ENCODE measurements around the gene TRAF3.

TRAF3 gene

GRCh38 chr14:102779084-102779462 is 1.8 kb downstream of the TRAF3 start:
- peak overlapping the region; percentile 64 for H3K4me3 ChIP-seq (ENCODE audit: low read length)
- DNase-seq (ENCODE audit: low read depth) = no peak
- no peak for TF ChIP-seq CTCF (IDR thresholded peaks at IDR 0.05; ENCODE audit: insufficient read depth, low read depth, low read length, missing control alignments)

- H3K4me3 ChIP-seq (ENCODE audit: low read length) = no peak overlapping the region
- peak; percentile 64 for DNase-seq (ENCODE audit: low read depth)
- TF ChIP-seq CTCF (IDR thresholded peaks at IDR 0.05; ENCODE audit: insufficient read depth, low read depth, low read length, missing control alignments) = no peak
Observed at GRCh38 chr14:102779574-102780315, 2.5 kb downstream of the TRAF3 start.

GRCh38 chr14:102781063-102781462 is 3.8 kb downstream of the TRAF3 start:
- DNase-seq (ENCODE audit: low read depth) = no peak
- no peak for TF ChIP-seq CTCF (IDR thresholded peaks at IDR 0.05; ENCODE audit: insufficient read depth, low read depth, low read length, missing control alignments)
- H3K4me3 ChIP-seq (ENCODE audit: low read length) = no peak overlapping the region

- DNase-seq (ENCODE audit: low read depth) = no peak
- TF ChIP-seq CTCF (IDR thresholded peaks at IDR 0.05; ENCODE audit: insufficient read depth, low read depth, low read length, missing control alignments) = no peak
- no peak overlapping the region for H3K4me3 ChIP-seq (ENCODE audit: low read length)
Observed at GRCh38 chr14:102782974-102783373, 5.7 kb downstream of the TRAF3 start.

GRCh38 chr14:102784892-102785594 is 7.8 kb downstream of the TRAF3 start:
- DNase-seq (ENCODE audit: low read depth) = no peak
- TF ChIP-seq CTCF (IDR thresholded peaks at IDR 0.05; ENCODE audit: insufficient read depth, low read depth, low read length, missing control alignments) = no peak
- no peak overlapping the region for H3K4me3 ChIP-seq (ENCODE audit: low read length)

GRCh38 chr14:102785595-102785963 is 8.3 kb downstream of the TRAF3 start:
- DNase-seq (ENCODE audit: low read depth) = no peak
- H3K4me3 ChIP-seq (ENCODE audit: low read length) = no peak overlapping the region
- TF ChIP-seq CTCF (IDR thresholded peaks at IDR 0.05; ENCODE audit: insufficient read depth, low read depth, low read length, missing control alignments) = no peak
